HCT116 (cell line): ENCODE measurements around the gene TDRD9. TPM values are rescaled to one million over a fixed set of nuclear protein-coding genes. Genes with fewer than 3 reads are reported as not detected.

Experiments used
- ATAC-seq: fragments of 200-7000 bp; cut with Tn5 transposase; 2 replicates; pipeline ENCODE4 v1.9.1; 2020; ENCODE audit warnings: mild to moderate bottlenecking, moderate library complexity
- BruUV-seq: library from RNA; stranded (reverse); fragments of 400-500 nt; replicated peaks from 2 replicates; lab custom pipeline; 2021; lab: Mats Ljungman, UMichigan
- CTCF ChIA-PET: fragments of 300-600 bp; sonication (Branson Sonifier 250); formaldehyde crosslinking; loops from one replicate; lab custom pipeline; 2021; ENCODE audit warnings: antibody characterized with exemption; lab: Charles Lee
- POLR2A ChIA-PET: fragments of 300-600, 350-600 bp; sonication (Branson Sonifier 250); formaldehyde crosslinking; loops from one replicate; lab custom pipeline; 2021; ENCODE audit warnings: antibody characterized with exemption; lab: Charles Lee
- RAD21 ChIA-PET, 2 experiments: fragments of 300-600 bp; sonication (Branson Sonifier 250); formaldehyde crosslinking; loops; one replicate each; lab custom pipeline; 2023; ENCODE audit warnings: low total read pairs in 2 of 2; ENCODE audit not compliant: uncharacterized antibody in 2 of 2, unreplicated experiment in 2 of 2, low non-redundant PET in 1 of 2; lab: Charles Lee
- DNase-seq: peaks from one replicate; pipeline ENCODE4 v3.0.0-alpha.2; 2010; ENCODE audit warnings: low read depth, low spot score
- H2AFZ ChIP-seq: fragments of 200-600 bp; shearing (Covaris generic), sonication (generic); 2 replicates; pipeline ENCODE4 v1.6.1; 2017; ENCODE audit warnings: low read depth, mixed run types, mixed read lengths, antibody characterized with exemption, low read length; ENCODE audit not compliant: poor library complexity, severe bottlenecking
- H3K27ac ChIP-seq: 2 replicates; pipeline ENCODE4 v1.5.1; 2012; ENCODE audit warnings: low read depth, low read length
- H3K27me3 ChIP-seq: fragments of 200-600 bp; sonication (generic); 2 replicates; pipeline ENCODE4 v1.6.1; 2016; ENCODE audit warnings: mixed run types, low read length, mixed read lengths; ENCODE audit not compliant: insufficient read depth
- H3K36me3 ChIP-seq, 2 experiments: fragments of 200-500 bp in 1 of 2; fragments of 200-600 bp in 1 of 2; sonication (Bioruptor generic) in 1 of 2; sonication (generic) in 1 of 2; 2 replicates each; pipeline versions ENCODE4 v1.5.1 to v1.6.1; 2014 to 2016; ENCODE audit warnings: low read length in 2 of 2, inconsistent platforms in 1 of 2, mixed read lengths in 1 of 2, mixed run types in 1 of 2; ENCODE audit not compliant: insufficient read depth in 2 of 2, control insufficient read depth in 1 of 2
- H3K4me1 ChIP-seq, 2 experiments: fragments of 200-600 bp in 1 of 2; sonication (generic) in 1 of 2; 2 replicates each; pipeline versions ENCODE4 v1.5.1 to v1.6.1; 2012 to 2017; ENCODE audit warnings: low read length in 2 of 2, inconsistent platforms in 1 of 2, mild to moderate bottlenecking in 1 of 2, mixed read lengths in 1 of 2, mixed run types in 1 of 2, moderate library complexity in 1 of 2; ENCODE audit not compliant: insufficient read depth in 2 of 2, control insufficient read depth in 1 of 2
- H3K4me2 ChIP-seq: fragments of 200-600 bp; sonication (generic); 2 replicates; pipeline ENCODE4 v1.6.1; 2017; ENCODE audit warnings: mixed run types, low read length, mixed read lengths
- H3K4me3 ChIP-seq, 2 experiments: fragments of 200-600 bp in 1 of 2; sonication (generic) in 1 of 2; replicated peaks in 1 of 2; 2 replicates each; pipeline ENCODE4 v1.5.1; 2011 to 2016; ENCODE audit warnings: low read length in 2 of 2, control low read depth in 1 of 2, low read depth in 1 of 2, mild to moderate bottlenecking in 1 of 2, mixed read lengths in 1 of 2, mixed run types in 1 of 2
- H3K79me2 ChIP-seq: fragments of 200-600 bp; sonication (generic); 2 replicates; pipeline ENCODE4 v1.6.1; 2017; ENCODE audit warnings: mild to moderate bottlenecking, mixed run types, low read length, moderate library complexity, mixed read lengths; ENCODE audit not compliant: insufficient read depth
- H3K9ac ChIP-seq: fragments of 200-600 bp; sonication (generic); 2 replicates; pipeline ENCODE4 v1.6.1; 2016; ENCODE audit warnings: low read length, mixed read lengths
- H3K9me2 ChIP-seq: fragments of 200-600 bp; sonication (generic), shearing (Covaris generic); 2 replicates; pipeline ENCODE4 v1.6.1; 2017; ENCODE audit warnings: mixed run types, mild to moderate bottlenecking, moderate library complexity; ENCODE audit not compliant: insufficient read depth
- H3K9me3 ChIP-seq, 2 experiments: fragments of 200-500 bp in 1 of 2; fragments of 200-600 bp in 1 of 2; sonication (Bioruptor generic) in 1 of 2; sonication (generic) in 1 of 2; 2 replicates each; pipeline ENCODE4 v1.6.1; 2014 to 2017; ENCODE audit warnings: low read length in 2 of 2, mixed read lengths in 2 of 2, inconsistent platforms in 1 of 2, low read depth in 1 of 2, mild to moderate bottlenecking in 1 of 2, mixed run types in 1 of 2, moderate library complexity in 1 of 2; ENCODE audit not compliant: control insufficient read depth in 1 of 2, insufficient read depth in 1 of 2
- H4K20me1 ChIP-seq: fragments of 200-600 bp; sonication (generic), shearing (Covaris generic); 2 replicates; pipeline ENCODE4 v1.6.1; 2017; ENCODE audit warnings: mixed run types, mild to moderate bottlenecking, moderate library complexity; ENCODE audit not compliant: insufficient read depth
- CEBPB ChIP-seq: IDR thresholded peaks from 2 replicates; pipeline ENCODE4 v1.6.1; 2012; ENCODE audit warnings: low read depth
- ELF1 ChIP-seq: IDR thresholded peaks from 2 replicates; pipeline ENCODE4 v1.6.1; 2012; ENCODE audit warnings: low read depth, borderline replicate concordance
- EZH2phosphoT487 ChIP-seq: fragments of 200-600 bp; IDR thresholded peaks from 2 replicates; pipeline ENCODE4 v1.6.1; 2018; ENCODE audit warnings: antibody characterized with exemption, borderline replicate concordance
- RAD21 ChIP-seq: IDR thresholded peaks from 2 replicates; pipeline ENCODE4 v1.6.1; 2012; ENCODE audit warnings: low read depth, mild to moderate bottlenecking
- SIN3A ChIP-seq: IDR thresholded peaks from 2 replicates; pipeline ENCODE4 v1.6.1; 2012; ENCODE audit warnings: low read depth
- ZFX ChIP-seq: fragments of 450-650 bp; IDR thresholded peaks from 2 replicates; pipeline ENCODE4 v1.6.1; 2017
- intact Hi-C: fragments of 100-400 bp; cut with micrococcal nuclease; formaldehyde crosslinking; loops from 2 replicates; pipeline ENCODE4 v1.10.0; 2022
- total RNA-seq: library from RNA; stranded (reverse); gene quantifications from one replicate; pipeline ENCODE4 v1.2.1, GENCODE V29; 2021; ENCODE audit not compliant: unreplicated experiment
- TF ChIP-seq, protein P1 (sequence below): IDR thresholded peaks from 2 replicates; pipeline ENCODE4 v1.6.1; 2012; ENCODE audit warnings: low read depth
- TF ChIP-seq, protein P2 (sequence below): IDR thresholded peaks from 2 replicates; pipeline ENCODE4 v1.6.1; 2011; ENCODE audit warnings: mild to moderate bottlenecking, low read length, moderate library complexity; ENCODE audit not compliant: insufficient replicate concordance; ENCODE audit errors: extremely low read depth

Gene TDRD9
- total RNA-seq, 1 experiment from 2014 or later = not detected

DNA sequence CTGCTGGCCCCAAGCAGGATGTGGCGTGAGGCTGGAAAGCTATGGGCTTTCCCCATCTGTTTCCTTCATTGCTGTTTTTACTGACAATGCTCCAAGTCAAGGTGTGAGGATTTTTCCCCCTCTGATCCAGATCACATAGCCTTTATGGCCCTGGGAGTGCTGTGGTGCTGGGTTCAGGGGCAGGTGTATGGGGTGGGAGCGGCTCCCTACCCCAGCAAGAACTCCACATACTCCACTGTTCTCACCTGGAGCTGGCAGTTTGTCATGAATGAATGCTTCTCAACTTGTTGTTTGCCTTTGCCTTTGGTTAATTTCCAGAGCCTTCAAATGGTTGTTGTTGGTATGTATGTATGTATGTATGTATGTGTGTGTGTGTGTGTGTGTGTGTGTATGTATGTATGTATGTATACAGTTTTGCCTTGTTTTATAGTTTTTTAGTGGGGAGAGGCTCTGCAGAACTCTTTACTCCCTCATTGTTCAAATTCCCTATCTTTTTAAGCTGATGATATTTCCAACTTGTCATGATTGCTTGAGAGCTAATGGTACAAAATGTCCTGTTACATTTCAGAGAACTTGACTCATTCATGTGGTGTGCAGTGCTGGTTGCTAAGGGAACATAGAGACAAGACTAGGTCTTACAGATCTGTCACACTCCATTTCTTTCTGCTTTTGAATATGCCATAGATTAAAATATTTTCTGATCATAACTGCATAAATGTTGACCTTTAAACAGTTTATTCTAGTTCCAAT lies 120.7 kb downstream of the TDRD9 start:
- no peak overlapping the region for H3K9ac ChIP-seq
- no peak overlapping the region for H2AFZ ChIP-seq
- DNase-seq (no peak), ATAC-seq (no peak)
- RAD21 ChIA-PET = no interaction called here
- TF ChIP-seq, protein P1, sequence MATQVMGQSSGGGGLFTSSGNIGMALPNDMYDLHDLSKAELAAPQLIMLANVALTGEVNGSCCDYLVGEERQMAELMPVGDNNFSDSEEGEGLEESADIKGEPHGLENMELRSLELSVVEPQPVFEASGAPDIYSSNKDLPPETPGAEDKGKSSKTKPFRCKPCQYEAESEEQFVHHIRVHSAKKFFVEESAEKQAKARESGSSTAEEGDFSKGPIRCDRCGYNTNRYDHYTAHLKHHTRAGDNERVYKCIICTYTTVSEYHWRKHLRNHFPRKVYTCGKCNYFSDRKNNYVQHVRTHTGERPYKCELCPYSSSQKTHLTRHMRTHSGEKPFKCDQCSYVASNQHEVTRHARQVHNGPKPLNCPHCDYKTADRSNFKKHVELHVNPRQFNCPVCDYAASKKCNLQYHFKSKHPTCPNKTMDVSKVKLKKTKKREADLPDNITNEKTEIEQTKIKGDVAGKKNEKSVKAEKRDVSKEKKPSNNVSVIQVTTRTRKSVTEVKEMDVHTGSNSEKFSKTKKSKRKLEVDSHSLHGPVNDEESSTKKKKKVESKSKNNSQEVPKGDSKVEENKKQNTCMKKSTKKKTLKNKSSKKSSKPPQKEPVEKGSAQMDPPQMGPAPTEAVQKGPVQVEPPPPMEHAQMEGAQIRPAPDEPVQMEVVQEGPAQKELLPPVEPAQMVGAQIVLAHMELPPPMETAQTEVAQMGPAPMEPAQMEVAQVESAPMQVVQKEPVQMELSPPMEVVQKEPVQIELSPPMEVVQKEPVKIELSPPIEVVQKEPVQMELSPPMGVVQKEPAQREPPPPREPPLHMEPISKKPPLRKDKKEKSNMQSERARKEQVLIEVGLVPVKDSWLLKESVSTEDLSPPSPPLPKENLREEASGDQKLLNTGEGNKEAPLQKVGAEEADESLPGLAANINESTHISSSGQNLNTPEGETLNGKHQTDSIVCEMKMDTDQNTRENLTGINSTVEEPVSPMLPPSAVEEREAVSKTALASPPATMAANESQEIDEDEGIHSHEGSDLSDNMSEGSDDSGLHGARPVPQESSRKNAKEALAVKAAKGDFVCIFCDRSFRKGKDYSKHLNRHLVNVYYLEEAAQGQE = no peak
- no peak for TF ChIP-seq SIN3A
- TF ChIP-seq EZH2phosphoT487 = no peak
- TF ChIP-seq RAD21 = no peak
- TF ChIP-seq, protein P2, sequence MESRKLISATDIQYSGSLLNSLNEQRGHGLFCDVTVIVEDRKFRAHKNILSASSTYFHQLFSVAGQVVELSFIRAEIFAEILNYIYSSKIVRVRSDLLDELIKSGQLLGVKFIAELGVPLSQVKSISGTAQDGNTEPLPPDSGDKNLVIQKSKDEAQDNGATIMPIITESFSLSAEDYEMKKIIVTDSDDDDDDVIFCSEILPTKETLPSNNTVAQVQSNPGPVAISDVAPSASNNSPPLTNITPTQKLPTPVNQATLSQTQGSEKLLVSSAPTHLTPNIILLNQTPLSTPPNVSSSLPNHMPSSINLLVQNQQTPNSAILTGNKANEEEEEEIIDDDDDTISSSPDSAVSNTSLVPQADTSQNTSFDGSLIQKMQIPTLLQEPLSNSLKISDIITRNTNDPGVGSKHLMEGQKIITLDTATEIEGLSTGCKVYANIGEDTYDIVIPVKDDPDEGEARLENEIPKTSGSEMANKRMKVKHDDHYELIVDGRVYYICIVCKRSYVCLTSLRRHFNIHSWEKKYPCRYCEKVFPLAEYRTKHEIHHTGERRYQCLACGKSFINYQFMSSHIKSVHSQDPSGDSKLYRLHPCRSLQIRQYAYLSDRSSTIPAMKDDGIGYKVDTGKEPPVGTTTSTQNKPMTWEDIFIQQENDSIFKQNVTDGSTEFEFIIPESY = no peak
- TF ChIP-seq CEBPB = no peak
- no peak for TF ChIP-seq ELF1
- TF ChIP-seq ZFX = no peak
- H3K27me3 ChIP-seq = no peaks in the 10 kb centered on the region
- H4K20me1 ChIP-seq = no peaks in the 10 kb centered on the region
- no peaks in the 10 kb centered on the region for H3K79me2 ChIP-seq
- H3K4me1 ChIP-seq = no peaks in the 10 kb centered on the region
- CTCF ChIA-PET = no interaction called here
- H3K36me3 ChIP-seq = no peaks in the 10 kb centered on the region
- BruUV-seq = no TSS peak
- H3K4me2 ChIP-seq = no peak overlapping the region
- H3K27ac ChIP-seq = no peak overlapping the region
- H3K9me2 ChIP-seq = no peaks in the 10 kb centered on the region
- POLR2A ChIA-PET = no interaction called here
- intact Hi-C loops = no loop called here
- no peaks in the 10 kb centered on the region for H3K9me3 ChIP-seq
- no peak overlapping the region for H3K4me3 ChIP-seq
